Omental fat pad (tissue), 4 donors: ENCODE results near the gene WASHC4. TPM values are rescaled to one million over a fixed set of nuclear protein-coding genes. Genes with fewer than 3 reads are reported as not detected.

ENCODE experiments used
- ATAC-seq: fragments of 150-250 bp; one replicate; pipeline ENCODE4 v1.9.1; 2016; ENCODE audit warnings: mild to moderate bottlenecking, moderate library complexity; ENCODE audit not compliant: low FRiP score
- DNase-seq: peaks from one replicate; pipeline ENCODE4 v3.0.0-alpha.2; 2019; ENCODE audit warnings: low spot score
- CTCF ChIP-seq, 3 donors: fragments of 450-650 bp; IDR thresholded peaks; one replicate each; pipeline ENCODE4 v1.5.1; 2016 to 2017; ENCODE audit warnings: antibody characterized with exemption in 3 of 3, mild to moderate bottlenecking in 3 of 3, moderate library complexity in 2 of 3
- total RNA-seq, 4 donors: library from RNA; depleted of rRNA; stranded (reverse); fragments of >200 nt; gene quantifications; one replicate each; pipeline ENCODE4 v1.1.0, GENCODE V29; 2016

WASHC4 gene
- total RNA-seq, 4 donors from 2014 or later, result 43.9 to 130 (median 58.4) TPM

- no peak for TF ChIP-seq CTCF (IDR thresholded peaks at IDR 0.05)
- no peak for DNase-seq
- ATAC-seq, result no peak
These were observed 56.5 kb downstream of the WASHC4 start for GRCh38 chr12:105164068-105164467.

GRCh38 chr12:105166736-105167135 is 59.2 kb downstream of the WASHC4 start:
- DNase-seq, result no peak
- no peak for TF ChIP-seq CTCF (IDR thresholded peaks at IDR 0.05)
- no peak for ATAC-seq

GRCh38 chr12:105167346-105167745 is 59.8 kb downstream of the WASHC4 start:
- TF ChIP-seq CTCF (IDR thresholded peaks at IDR 0.05), result no peak
- ATAC-seq (no peak), DNase-seq (no peak)

- ATAC-seq (no peak), DNase-seq (no peak)
- TF ChIP-seq CTCF (IDR thresholded peaks at IDR 0.05), result no peak
These were observed 60.5 kb downstream of the WASHC4 start for GRCh38 chr12:105168006-105168405.

- ATAC-seq (no peak), DNase-seq (no peak)
- no peak for TF ChIP-seq CTCF (IDR thresholded peaks at IDR 0.05)
These were observed 62.6 kb downstream of the WASHC4 start for GRCh38 chr12:105170139-105170538.

- TF ChIP-seq CTCF (IDR thresholded peaks at IDR 0.05), result no peak
- DNase-seq, result no peak
- no peak for ATAC-seq
These were observed 64.3 kb downstream of the WASHC4 start for GRCh38 chr12:105171691-105172436.

GRCh38 chr12:105175397-105175990 is 68.0 kb downstream of the WASHC4 start:
- no peak for ATAC-seq
- DNase-seq, result no peak
- no peak for TF ChIP-seq CTCF (IDR thresholded peaks at IDR 0.05)
